ENCODE data around the gene WNT3A. TPM values are rescaled to one million over a fixed set of nuclear protein-coding genes. Genes with fewer than 3 reads are reported as not detected.

The WNT3A gene
- polyA plus RNA-seq, 3 donors: not detected

DNA sequence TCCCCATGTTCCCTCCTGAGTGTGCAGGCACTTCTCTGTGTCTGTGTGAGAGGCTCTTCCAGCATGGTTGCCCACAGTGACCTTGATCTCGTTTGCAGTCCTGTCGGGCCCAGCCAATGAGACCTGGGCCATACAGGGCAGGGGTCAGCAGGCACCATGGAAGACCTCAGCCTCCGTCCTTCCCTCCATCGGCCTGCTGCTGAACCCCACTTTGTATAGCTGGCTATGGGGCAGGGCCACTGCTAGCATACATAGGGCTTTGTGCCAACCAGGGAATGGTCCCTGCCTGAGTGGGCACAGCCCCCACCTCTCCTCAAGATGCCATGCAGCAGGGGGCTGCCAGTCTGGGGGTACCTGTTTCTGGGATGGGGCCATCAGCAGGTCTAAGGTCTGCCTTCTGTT lies 92.5 kb downstream of the WNT3A start:
- Histone ChIP-seq H3K4me3 (replicated peaks in 1 of 3; ENCODE audit: low read depth in 2 of 3, low read length in 3 of 3) (no peak overlapping the region), H4K20me1 (ENCODE audit: insufficient read depth, low read length) (peaks cover 76% of the 10 kb centered on the region), H3K4me1 (ENCODE audit: control insufficient read depth in 1 of 2, insufficient read depth in 2 of 2, low read length in 2 of 2) (peaks cover 30 to 52% of the 10 kb centered on the region in 2 donors), H3K79me2 (ENCODE audit: insufficient read depth, low read length) (peaks cover 84% of the 10 kb centered on the region), H2AFZ (ENCODE audit: insufficient read depth, low read depth, low read length, poor library complexity, severe bottlenecking) (no peak overlapping the region), H3K27me3 (ENCODE audit: control insufficient read depth in 2 of 2, insufficient read depth in 2 of 2, low read length in 2 of 2) (no peaks in the 10 kb centered on the region), H3K9ac (ENCODE audit: insufficient read depth, low read length, poor library complexity, severe bottlenecking) (no peak overlapping the region), H3K4me2 (replicated peaks; ENCODE audit: extremely low read depth, low read length, poor library complexity, severe bottlenecking) (no peak overlapping the region), H3K9me3 (replicated peaks in 1 of 2; ENCODE audit: control insufficient read depth in 1 of 2, insufficient read depth in 1 of 2, low read length in 2 of 2) (peaks cover 5 to 6% of the 10 kb centered on the region in 2 donors), H3K27ac (ENCODE audit: low read depth in 1 of 2, low read length in 2 of 2) (peak overlapping the region in 1 of 2 donors; percentile 30), H3K36me3 (replicated peaks in 1 of 2; ENCODE audit: control insufficient read depth in 1 of 2, insufficient read depth in 2 of 2, low read length in 2 of 2) (peaks cover 41 to 64% of the 10 kb centered on the region in 2 donors)
- Mint-ChIP-seq H3K4me1 (peaks cover 44% of the 10 kb centered on the region), H3K9me3 (peaks cover 4 to 7% (median 5%) of the 10 kb centered on the region in 7 donors), H3K36me3 (peaks cover 41 to 58% of the 10 kb centered on the region in 2 donors), H3K4me3 (no peak overlapping the region), H3K27me3 (ENCODE audit: low read depth in 3 of 3) (peaks cover 0 to 4% (median 3%) of the 10 kb centered on the region in 3 donors), H3K27ac (peak overlapping the region in 4 of 7 donors; percentile 8 to 61 (median 40))
- TF ChIP-seq CTCF (IDR thresholded peaks at IDR 0.05): no peak
- WGBS (ENCODE audit: insufficient coverage): 89% methylated on average over 4 of the region's 4 CpGs
- intact Hi-C loops (cut with micrococcal nuclease): no loop called here
- no peak for DNase-seq

DNA sequence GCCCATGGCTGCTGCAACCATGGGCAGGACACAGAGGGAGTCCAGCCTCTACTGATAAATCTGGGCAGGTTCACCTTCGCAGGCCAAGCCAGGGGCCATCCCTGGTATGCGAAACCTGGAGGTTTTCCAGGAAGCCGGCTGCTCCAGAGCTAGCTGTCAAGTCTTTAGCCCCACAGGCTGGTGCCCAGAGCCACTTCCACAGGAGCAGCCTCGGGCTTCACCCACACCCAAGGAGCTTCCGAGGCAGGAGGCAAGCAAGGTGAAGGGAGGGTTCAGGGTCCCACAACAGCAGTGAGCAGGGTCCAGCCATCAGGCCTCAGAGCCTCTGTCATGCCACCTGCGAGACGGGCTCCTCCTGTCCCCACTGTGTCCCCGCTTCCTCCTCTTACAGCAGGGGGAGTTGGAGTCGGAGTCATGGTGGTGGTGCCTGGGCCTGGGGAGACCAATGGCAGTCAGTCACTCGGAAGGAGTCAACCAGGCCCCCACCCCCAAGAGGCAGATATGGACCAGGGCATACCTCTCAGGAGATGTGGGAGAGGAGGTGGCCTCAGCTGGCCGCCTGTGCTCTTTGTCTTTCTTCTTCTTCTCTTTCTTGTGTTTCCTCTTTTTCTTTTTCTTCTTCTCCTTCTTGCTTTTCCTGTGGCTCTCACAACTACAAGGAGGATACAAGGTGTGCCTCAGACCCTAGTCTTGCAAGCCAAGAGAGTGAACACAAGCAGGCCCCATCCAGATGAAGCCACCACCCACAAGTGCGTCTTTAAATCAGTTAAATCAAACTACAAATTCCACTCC lies 94.2 kb downstream of the WNT3A start:
- Mint-ChIP-seq H3K27ac (peak overlapping the region; percentile 63 to 83 (median 77)), H3K4me3 (peak overlapping the region; percentile 28 to 75), H3K27me3 (ENCODE audit: low read depth in 3 of 3) (peaks cover 0 to 4% (median 0%) of the 10 kb centered on the region in 3 donors), H3K4me1 (peaks cover 43% of the 10 kb centered on the region), H3K36me3 (peaks cover 35 to 51% of the 10 kb centered on the region in 2 donors), H3K9me3 (no peaks in the 10 kb centered on the region)
- no peak for DNase-seq
- peaks cover 38 to 51% of the 10 kb centered on the region in 2 donors for H3K36me3 ChIP-seq (replicated peaks in 1 of 2; ENCODE audit: control insufficient read depth in 1 of 2, insufficient read depth in 2 of 2, low read length in 2 of 2)
- peak overlapping the region; percentile 84 for H3K9ac ChIP-seq (ENCODE audit: insufficient read depth, low read length, poor library complexity, severe bottlenecking)
- TF ChIP-seq CTCF (IDR thresholded peaks at IDR 0.05): no peak
- peaks cover 67% of the 10 kb centered on the region for H3K79me2 ChIP-seq (ENCODE audit: insufficient read depth, low read length)
- H3K4me2 ChIP-seq (replicated peaks; ENCODE audit: extremely low read depth, low read length, poor library complexity, severe bottlenecking): peak overlapping the region; percentile 88
- no peak overlapping the region for H2AFZ ChIP-seq (ENCODE audit: insufficient read depth, low read depth, low read length, poor library complexity, severe bottlenecking)
- no peaks in the 10 kb centered on the region for H3K9me3 ChIP-seq (replicated peaks in 1 of 2; ENCODE audit: control insufficient read depth in 1 of 2, insufficient read depth in 1 of 2, low read length in 2 of 2)
- peaks cover 36 to 53% of the 10 kb centered on the region in 2 donors for H3K4me1 ChIP-seq (ENCODE audit: control insufficient read depth in 1 of 2, insufficient read depth in 2 of 2, low read length in 2 of 2)
- H3K4me3 ChIP-seq (replicated peaks in 1 of 3; ENCODE audit: low read depth in 2 of 3, low read length in 3 of 3): peak overlapping the region in 1 of 3 experiments; percentile 90
- WGBS (ENCODE audit: insufficient coverage): 90% methylated on average over 5 of the region's 12 CpGs
- peak overlapping the region; percentile 29 to 87 for H3K27ac ChIP-seq (ENCODE audit: low read depth in 1 of 2, low read length in 2 of 2)
- intact Hi-C loops (cut with micrococcal nuclease): no loop called here
- H3K27me3 ChIP-seq (ENCODE audit: control insufficient read depth in 2 of 2, insufficient read depth in 2 of 2, low read length in 2 of 2): no peaks in the 10 kb centered on the region
- peaks cover 59% of the 10 kb centered on the region for H4K20me1 ChIP-seq (ENCODE audit: insufficient read depth, low read length)
